ENCODE measurements around the gene SORT1.

Gene SORT1

GRCh38 chr1:109281680-109282496 lies 115.8 kb downstream of the SORT1 start:
- TF ChIP-seq CTCF (conservative IDR thresholded peaks at IDR 0.05; ENCODE audit: low read depth, low read length), result no peak
- H3K4me3 ChIP-seq (ENCODE audit: low read depth, low read length), result peak overlapping the region; percentile 84
- no peak for DNase-seq (ENCODE audit: low read depth)

- no peak for TF ChIP-seq CTCF (conservative IDR thresholded peaks at IDR 0.05; ENCODE audit: low read depth, low read length)
- no peak overlapping the region for H3K4me3 ChIP-seq (ENCODE audit: low read depth, low read length)
- DNase-seq (ENCODE audit: low read depth), result no peak
These were observed 116.9 kb downstream of the SORT1 start for GRCh38 chr1:109280862-109281261.

- DNase-seq (ENCODE audit: low read depth), result peak; percentile 36
- H3K4me3 ChIP-seq (ENCODE audit: low read depth, low read length), result no peak overlapping the region
- TF ChIP-seq CTCF (conservative IDR thresholded peaks at IDR 0.05; ENCODE audit: low read depth, low read length), result no peak
These were observed 118.0 kb downstream of the SORT1 start for GRCh38 chr1:109279615-109280278.

GRCh38 chr1:109277434-109278204 lies 120.1 kb downstream of the SORT1 start:
- no peak overlapping the region for H3K4me3 ChIP-seq (ENCODE audit: low read depth, low read length)
- DNase-seq (ENCODE audit: low read depth), result peak; percentile 81
- TF ChIP-seq CTCF (conservative IDR thresholded peaks at IDR 0.05; ENCODE audit: low read depth, low read length), result peak; percentile 95

- no peak overlapping the region for H3K4me3 ChIP-seq (ENCODE audit: low read depth, low read length)
- DNase-seq (ENCODE audit: low read depth), result peak; percentile 37
- no peak for TF ChIP-seq CTCF (conservative IDR thresholded peaks at IDR 0.05; ENCODE audit: low read depth, low read length)
These were observed 121.9 kb downstream of the SORT1 start for GRCh38 chr1:109275706-109276345.

GRCh38 chr1:109274533-109275476 lies 122.9 kb downstream of the SORT1 start:
- peak; percentile 80 for DNase-seq (ENCODE audit: low read depth)

More at GRCh38 chr1:109274533-109275476, 122.9 kb downstream of the SORT1 start:
- no peak for TF ChIP-seq CTCF (conservative IDR thresholded peaks at IDR 0.05; ENCODE audit: low read depth, low read length)
- H3K4me3 ChIP-seq (ENCODE audit: low read depth, low read length), result no peak overlapping the region

All from choroid plexus epithelial cell (primary cell).